Measurements from ENCODE around the gene DNAJB6. TPM values are rescaled to one million over a fixed set of nuclear protein-coding genes. Genes with fewer than 3 reads are reported as not detected.

Gene DNAJB6
- total RNA-seq, 1 experiment from 2014 or later, result 82.5 TPM

DNA sequence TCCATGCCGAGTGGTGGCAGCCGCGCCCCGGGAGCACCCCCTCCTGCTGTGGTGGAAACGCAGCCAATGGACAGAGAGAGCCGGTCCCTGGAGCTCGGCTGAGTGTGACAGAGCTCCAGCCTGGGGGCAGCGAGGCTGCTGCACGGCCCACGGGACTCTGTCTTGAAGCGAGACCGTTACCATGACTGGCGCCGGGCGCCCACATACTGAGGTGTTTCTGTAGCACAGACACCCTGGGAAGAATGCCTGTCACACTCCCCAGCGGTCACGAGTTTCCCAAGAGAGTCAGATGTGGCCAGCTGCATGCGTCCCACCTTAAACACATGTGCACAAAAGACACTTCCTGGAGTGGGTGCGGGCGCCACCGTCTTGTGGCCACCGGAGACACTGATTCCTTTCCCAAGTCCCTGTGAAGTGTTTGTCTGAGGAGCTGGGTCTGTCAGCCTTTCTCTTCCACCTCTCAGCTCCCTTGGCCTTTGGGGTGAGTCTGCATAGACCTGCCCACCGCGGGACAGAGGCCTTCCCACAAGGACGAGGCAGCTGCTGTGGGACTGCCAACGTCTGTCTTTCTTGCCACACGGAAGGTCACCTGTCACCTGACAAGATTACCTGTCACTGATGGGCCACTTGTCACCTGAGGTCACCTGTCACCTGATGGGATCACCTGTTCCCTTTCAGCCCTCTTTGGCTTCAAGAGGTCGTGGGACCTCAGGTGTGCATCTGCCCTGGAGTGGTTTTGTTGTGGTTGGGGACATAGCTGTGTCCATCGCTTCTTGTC lies 94.6 kb downstream of the DNAJB6 start:
- ATAC-seq, result no peak
- no TSS peak for BruUV-seq (replicated peaks)
- no peaks in the 10 kb centered on the region for H3K9me2 ChIP-seq (ENCODE audit: insufficient read depth)
- H3K79me2 ChIP-seq (ENCODE audit: insufficient read depth, low read length), result no peaks in the 10 kb centered on the region
- no peak overlapping the region for H2AFZ ChIP-seq (ENCODE audit: low read depth, low read length, poor library complexity, severe bottlenecking)
- H3K4me2 ChIP-seq (ENCODE audit: low read length), result no peak overlapping the region
- no peaks in the 10 kb centered on the region for H4K20me1 ChIP-seq (ENCODE audit: insufficient read depth)
- TF ChIP-seq SIN3A (IDR thresholded peaks at IDR 0.05; ENCODE audit: low read depth) (no peak), SP1 (IDR thresholded peaks at IDR 0.05; ENCODE audit: low read depth) (no peak), POLR2A (IDR thresholded peaks at IDR 0.05; ENCODE audit: borderline replicate concordance, extremely low read depth, insufficient read depth, insufficient read length) (no peak), EZH2 (IDR thresholded peaks at IDR 0.05) (no peak), ELF1 (IDR thresholded peaks at IDR 0.05; ENCODE audit: borderline replicate concordance, low read depth) (no peak), POLR2AphosphoS5 (IDR thresholded peaks at IDR 0.05; ENCODE audit: low read depth, low read length) (no peak), FOSL1 (IDR thresholded peaks at IDR 0.05; ENCODE audit: low read depth) (no peak)
- TF ChIP-seq, protein P1, sequence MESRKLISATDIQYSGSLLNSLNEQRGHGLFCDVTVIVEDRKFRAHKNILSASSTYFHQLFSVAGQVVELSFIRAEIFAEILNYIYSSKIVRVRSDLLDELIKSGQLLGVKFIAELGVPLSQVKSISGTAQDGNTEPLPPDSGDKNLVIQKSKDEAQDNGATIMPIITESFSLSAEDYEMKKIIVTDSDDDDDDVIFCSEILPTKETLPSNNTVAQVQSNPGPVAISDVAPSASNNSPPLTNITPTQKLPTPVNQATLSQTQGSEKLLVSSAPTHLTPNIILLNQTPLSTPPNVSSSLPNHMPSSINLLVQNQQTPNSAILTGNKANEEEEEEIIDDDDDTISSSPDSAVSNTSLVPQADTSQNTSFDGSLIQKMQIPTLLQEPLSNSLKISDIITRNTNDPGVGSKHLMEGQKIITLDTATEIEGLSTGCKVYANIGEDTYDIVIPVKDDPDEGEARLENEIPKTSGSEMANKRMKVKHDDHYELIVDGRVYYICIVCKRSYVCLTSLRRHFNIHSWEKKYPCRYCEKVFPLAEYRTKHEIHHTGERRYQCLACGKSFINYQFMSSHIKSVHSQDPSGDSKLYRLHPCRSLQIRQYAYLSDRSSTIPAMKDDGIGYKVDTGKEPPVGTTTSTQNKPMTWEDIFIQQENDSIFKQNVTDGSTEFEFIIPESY (IDR thresholded peaks at IDR 0.05; ENCODE audit: extremely low read depth, insufficient replicate concordance, low read length), result no peak
- TF ChIP-seq, protein P2, sequence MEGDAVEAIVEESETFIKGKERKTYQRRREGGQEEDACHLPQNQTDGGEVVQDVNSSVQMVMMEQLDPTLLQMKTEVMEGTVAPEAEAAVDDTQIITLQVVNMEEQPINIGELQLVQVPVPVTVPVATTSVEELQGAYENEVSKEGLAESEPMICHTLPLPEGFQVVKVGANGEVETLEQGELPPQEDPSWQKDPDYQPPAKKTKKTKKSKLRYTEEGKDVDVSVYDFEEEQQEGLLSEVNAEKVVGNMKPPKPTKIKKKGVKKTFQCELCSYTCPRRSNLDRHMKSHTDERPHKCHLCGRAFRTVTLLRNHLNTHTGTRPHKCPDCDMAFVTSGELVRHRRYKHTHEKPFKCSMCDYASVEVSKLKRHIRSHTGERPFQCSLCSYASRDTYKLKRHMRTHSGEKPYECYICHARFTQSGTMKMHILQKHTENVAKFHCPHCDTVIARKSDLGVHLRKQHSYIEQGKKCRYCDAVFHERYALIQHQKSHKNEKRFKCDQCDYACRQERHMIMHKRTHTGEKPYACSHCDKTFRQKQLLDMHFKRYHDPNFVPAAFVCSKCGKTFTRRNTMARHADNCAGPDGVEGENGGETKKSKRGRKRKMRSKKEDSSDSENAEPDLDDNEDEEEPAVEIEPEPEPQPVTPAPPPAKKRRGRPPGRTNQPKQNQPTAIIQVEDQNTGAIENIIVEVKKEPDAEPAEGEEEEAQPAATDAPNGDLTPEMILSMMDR (IDR thresholded peaks at IDR 0.05 in 2 of 3, conservative IDR thresholded peaks at IDR 0.05 in 1 of 3; ENCODE audit: borderline replicate concordance in 1 of 3, insufficient read depth in 1 of 3, low read depth in 2 of 3, low read length in 2 of 3), result no peak
- TF ChIP-seq, protein P3, sequence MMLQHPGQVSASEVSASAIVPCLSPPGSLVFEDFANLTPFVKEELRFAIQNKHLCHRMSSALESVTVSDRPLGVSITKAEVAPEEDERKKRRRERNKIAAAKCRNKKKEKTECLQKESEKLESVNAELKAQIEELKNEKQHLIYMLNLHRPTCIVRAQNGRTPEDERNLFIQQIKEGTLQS (IDR thresholded peaks at IDR 0.05), result no peak
- H3K4me3 ChIP-seq (replicated peaks in 1 of 2; ENCODE audit: low read depth in 1 of 2, low read length in 2 of 2), result no peak overlapping the region
- no peak for DNase-seq (ENCODE audit: low read depth, low spot score)
- no peak overlapping the region for H3K9ac ChIP-seq (ENCODE audit: low read length)
- ChIA-PET RAD21 (ENCODE audit: low non-redundant PET in 1 of 2, low total read pairs in 2 of 2, uncharacterized antibody in 2 of 2, unreplicated experiment in 2 of 2) (no interaction called here), CTCF (no interaction called here), POLR2A (no interaction called here)
- no peaks in the 10 kb centered on the region for H3K36me3 ChIP-seq (ENCODE audit: control insufficient read depth in 1 of 2, insufficient read depth in 2 of 2, low read length in 2 of 2)
- intact Hi-C loops (cut with micrococcal nuclease), result loop anchor here (5.0 to 10.0 kb wide), 2 partner anchors 253 to 921 kb away; no protein-coding TSS in a partner anchor
- peaks cover 6 to 11% of the 10 kb centered on the region in 2 experiments; a peak in 3 of 4 replicates for H3K4me1 ChIP-seq (ENCODE audit: control insufficient read depth in 1 of 2, insufficient read depth in 2 of 2, low read length in 2 of 2)
- H3K9me3 ChIP-seq (ENCODE audit: control insufficient read depth in 1 of 2, insufficient read depth in 1 of 2, low read depth in 1 of 2, low read length in 2 of 2), result no peaks in the 10 kb centered on the region
- no peak overlapping the region for H3K27ac ChIP-seq (ENCODE audit: low read depth, low read length)
- no peaks in the 10 kb centered on the region for H3K27me3 ChIP-seq (ENCODE audit: insufficient read depth, low read length)
